HG03095 (cell line): ENCODE measurements around the gene SH3RF1.
"Not testable (repeated sequence)": the region's sequence is repeated elsewhere in the genome, so short reads cannot be mapped to it uniquely, and the experiment has no call there.

ENCODE experiments used
- ATAC-seq: cut with Tn5 transposase; IDR thresholded peaks from one replicate; pipeline ENCODE4 v1.9.1; 2021; ENCODE audit warnings: moderate library complexity; ENCODE audit not compliant: unreplicated experiment

Gene SH3RF1

GRCh38 chr4:169202878-169203277, 67.9 kb downstream of the SH3RF1 start:
- no peak for ATAC-seq

GRCh38 chr4:169202145-169202699, 68.5 kb downstream of the SH3RF1 start:
- ATAC-seq, result no peak

- no peak for ATAC-seq
Observed at GRCh38 chr4:169201222-169202144, 69.3 kb downstream of the SH3RF1 start.

GRCh38 chr4:169200361-169201030, 70.3 kb downstream of the SH3RF1 start:
- no peak for ATAC-seq

DNA sequence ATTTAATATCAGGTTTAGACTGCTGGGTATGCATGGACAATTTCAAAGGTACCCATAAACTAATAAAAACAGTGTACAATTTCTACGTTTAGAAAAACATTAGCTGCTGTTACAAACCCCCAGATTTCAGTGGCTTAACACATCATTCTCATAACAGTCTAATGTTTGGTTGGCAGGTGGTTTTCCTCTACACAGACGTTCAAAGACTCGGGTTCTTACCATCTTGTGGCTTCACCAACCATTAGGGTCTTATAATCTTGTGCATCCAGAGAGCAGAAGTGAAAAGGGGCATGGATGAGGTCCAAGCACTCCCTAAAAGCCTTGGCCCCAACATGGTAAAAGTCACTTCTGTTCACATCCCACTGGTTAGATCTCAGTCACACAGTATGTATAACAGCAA, 71.6 kb downstream of the SH3RF1 start:
- no peak for ATAC-seq

DNA sequence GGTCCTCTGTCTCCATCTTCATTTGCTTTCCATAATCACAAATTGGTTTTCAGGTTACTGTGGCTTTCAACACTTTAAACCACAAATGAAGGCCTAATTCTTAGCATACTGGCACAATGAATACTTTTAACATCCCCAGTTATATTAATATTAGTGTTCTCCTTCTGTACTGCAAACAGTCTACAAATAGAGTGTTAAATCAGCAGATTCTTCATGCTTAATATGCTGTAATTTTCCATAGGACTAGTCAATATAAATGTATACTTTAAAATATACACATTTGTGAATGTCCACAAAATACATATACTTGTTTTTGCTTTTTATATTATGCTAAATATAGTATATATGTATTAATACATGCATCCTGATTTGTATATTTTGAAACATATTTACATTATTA, 72.6 kb downstream of the SH3RF1 start:
- no peak for ATAC-seq

DNA sequence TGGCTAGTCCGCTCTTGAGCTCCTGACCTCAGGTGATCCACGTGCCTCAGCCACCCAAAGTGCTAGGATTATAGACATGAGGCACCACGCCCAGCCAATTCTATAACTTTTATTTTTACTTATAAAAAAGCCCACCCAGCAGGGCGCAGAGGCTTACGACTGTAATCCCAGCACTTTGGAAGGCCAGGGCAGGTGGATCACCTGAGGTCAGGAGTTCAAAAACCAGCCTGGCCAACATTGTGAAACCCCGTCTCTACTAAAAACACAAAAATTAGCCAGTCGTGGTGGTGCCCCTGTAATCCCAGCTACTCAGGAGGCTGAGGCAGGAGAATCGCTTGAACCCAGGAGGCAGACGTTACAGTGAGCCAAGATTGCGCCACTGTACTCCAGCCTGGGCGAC, 73.5 kb downstream of the SH3RF1 start:
- ATAC-seq, result not testable (repeated sequence)

- ATAC-seq, result no peak
Observed at GRCh38 chr4:169195032-169195431, 75.7 kb downstream of the SH3RF1 start.

DNA sequence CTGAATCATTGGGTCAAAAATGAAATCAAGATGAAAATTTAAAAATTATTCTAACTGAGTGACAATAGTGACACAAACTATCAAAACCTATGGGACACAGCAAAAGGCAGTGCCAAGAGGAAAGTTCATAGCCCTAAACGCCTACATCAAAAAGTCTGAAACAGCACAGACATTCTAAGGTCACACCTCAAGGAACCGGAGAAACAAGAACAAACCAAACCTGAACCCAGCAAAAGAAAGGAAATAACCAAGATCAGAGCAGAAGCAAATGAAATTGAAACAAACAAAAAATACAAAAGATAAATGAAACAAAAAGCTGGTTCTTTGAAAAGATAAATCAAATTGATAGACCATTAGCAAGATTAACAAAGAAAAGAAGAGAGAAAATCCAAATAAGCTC, 80.8 kb downstream of the SH3RF1 start:
- not testable (repeated sequence) for ATAC-seq

DNA sequence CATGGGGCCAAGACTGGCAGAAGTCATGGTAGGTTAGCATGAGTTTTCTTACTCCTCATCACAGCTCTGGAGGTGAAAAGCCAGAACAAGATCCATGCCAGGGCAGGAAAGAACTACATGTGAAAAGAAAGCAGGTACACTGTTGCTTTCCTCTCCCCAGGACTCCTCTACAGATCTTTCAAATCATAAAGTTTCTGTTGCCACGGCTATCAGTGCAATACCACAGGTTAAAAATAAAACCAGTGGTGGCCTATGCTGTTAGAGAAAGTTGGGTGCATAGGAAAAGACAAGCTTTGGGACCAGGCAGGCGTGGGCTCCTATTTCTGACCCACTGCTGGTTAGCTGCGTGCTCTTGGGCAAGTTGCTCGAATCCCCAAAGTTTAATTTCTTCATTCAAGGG, 81.4 kb downstream of the SH3RF1 start:
- peak; percentile 88 for ATAC-seq

DNA sequence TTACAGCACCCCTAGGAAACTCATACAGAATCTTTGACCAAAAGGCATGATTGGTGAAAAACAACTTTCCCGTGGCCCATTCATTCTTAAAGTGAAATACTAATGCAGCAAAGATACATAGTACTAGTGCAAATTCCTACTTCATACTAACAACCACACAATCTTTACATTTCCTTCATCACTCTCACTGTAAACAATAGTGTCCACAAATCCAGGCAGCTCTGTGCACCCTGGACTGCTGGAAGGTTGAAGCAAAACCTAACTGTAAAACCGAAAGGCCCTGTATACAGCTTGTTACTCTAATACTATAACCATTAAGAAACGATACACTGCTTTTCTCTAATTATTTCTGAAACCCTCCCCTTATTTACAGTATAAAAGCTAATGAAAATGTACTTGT, 82.6 kb downstream of the SH3RF1 start:
- no peak for ATAC-seq

DNA sequence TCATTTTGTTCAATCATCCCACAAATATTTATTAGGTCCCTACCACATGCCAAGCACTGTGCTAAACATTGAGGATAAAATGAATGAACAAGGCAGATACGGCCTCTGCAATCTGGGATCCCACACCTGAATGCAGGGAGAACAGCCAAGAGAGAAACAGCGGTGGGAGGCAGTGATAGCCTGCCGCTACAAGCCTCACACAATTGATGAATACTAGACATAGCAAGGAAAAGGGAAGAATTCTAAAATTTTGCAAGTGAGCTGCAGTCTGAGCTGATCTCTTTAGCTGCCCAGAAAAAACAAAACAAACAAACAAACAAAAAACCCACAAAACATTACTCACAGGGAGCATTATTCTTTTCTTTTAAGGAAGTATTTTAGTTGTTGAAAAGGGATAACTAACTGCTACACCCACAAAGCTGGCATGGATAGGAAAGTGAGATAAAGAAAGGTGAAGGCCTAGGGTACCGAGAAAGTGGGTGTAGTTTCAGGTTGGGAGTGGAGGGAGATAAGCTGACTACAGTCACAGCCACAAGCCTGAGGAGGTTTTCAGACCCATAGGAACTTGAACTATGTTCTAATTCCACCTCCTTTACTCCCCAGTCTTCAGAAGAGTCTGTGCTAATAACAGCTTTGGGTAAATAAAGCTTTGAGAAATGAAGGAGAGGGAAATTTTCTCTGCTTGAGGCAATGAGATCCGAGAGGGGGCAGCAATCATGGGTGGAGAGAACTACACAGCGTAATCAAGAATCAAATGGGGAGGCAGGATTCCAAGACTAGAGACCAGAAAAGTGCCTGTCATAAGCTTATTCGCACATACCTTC, 85.4 kb downstream of the SH3RF1 start:
- ATAC-seq, result no peak

GRCh38 chr4:169184686-169185085, 86.1 kb downstream of the SH3RF1 start:
- no peak for ATAC-seq

- ATAC-seq, result no peak
Observed at GRCh38 chr4:169184236-169184635, 86.5 kb downstream of the SH3RF1 start.

GRCh38 chr4:169183581-169183980, 87.2 kb downstream of the SH3RF1 start:
- ATAC-seq, result no peak

- no peak for ATAC-seq
Observed at GRCh38 chr4:169179609-169180521, 90.9 kb downstream of the SH3RF1 start.

- ATAC-seq, result not testable (repeated sequence)
Observed at GRCh38 chr4:169178092-169178491, 92.7 kb downstream of the SH3RF1 start.

GRCh38 chr4:169175476-169175875, 95.3 kb downstream of the SH3RF1 start:
- no peak for ATAC-seq

- ATAC-seq, result no peak
Observed at GRCh38 chr4:169175035-169175434, 95.7 kb downstream of the SH3RF1 start.

DNA sequence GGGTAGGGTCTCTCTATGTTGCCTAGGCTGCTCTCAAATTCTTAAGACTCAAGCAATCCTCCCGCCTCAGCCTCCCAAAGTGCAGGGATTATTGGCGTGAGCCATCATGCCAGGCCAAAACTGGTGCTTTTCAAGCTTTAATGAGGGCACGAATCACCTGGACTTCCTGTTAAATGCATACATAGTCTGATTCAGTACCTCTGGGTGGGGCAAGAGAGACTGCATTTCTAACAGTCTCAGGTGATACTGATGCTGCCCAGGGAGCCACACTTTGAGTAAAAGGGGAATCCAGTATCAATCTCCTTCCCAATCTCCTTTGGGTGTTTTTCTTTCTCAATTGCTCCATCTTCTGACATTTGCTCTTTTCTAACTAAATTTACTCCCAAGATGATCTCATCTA, 96.5 kb downstream of the SH3RF1 start:
- no peak for ATAC-seq
